Karpas-422 (cell line): ENCODE measurements around the gene ZBTB7B. TPM values are rescaled to one million over a fixed set of nuclear protein-coding genes. Genes with fewer than 3 reads are reported as not detected.

ENCODE experiments used
- DNase-seq: peaks from one replicate; pipeline ENCODE4 v3.0.0-alpha.2; 2015
- H2AFZ ChIP-seq: fragments of 200-600 bp; sonication (generic); 2 replicates; pipeline ENCODE4 v1.6.1; 2014; ENCODE audit warnings: antibody characterized with exemption, low read length, mixed read lengths
- H3K27ac ChIP-seq: fragments of 200-600 bp; sonication (generic); 2 replicates; pipeline ENCODE4 v1.5.1; 2014; ENCODE audit warnings: mild to moderate bottlenecking, low read length, moderate library complexity
- H3K27me3 ChIP-seq: fragments of 200-600 bp; sonication (generic); 2 replicates; pipeline ENCODE4 v1.6.1; 2014; ENCODE audit warnings: low read length, mixed read lengths
- H3K36me3 ChIP-seq: fragments of 200-600 bp; sonication (generic); 2 replicates; pipeline ENCODE4 v1.6.1; 2014; ENCODE audit warnings: low read length, mixed read lengths; ENCODE audit not compliant: insufficient read depth
- H3K4me1 ChIP-seq: fragments of 200-600 bp; sonication (generic); 2 replicates; pipeline ENCODE4 v1.6.1; 2014; ENCODE audit warnings: mild to moderate bottlenecking, low read length, mixed read lengths
- H3K4me2 ChIP-seq: fragments of 200-600 bp; sonication (generic); 2 replicates; pipeline ENCODE4 v1.6.1; 2014; ENCODE audit warnings: low read length, low read depth, mild to moderate bottlenecking; ENCODE audit not compliant: poor library complexity, severe bottlenecking
- H3K4me3 ChIP-seq: fragments of 200-600 bp; sonication (generic); 2 replicates; pipeline ENCODE4 v1.5.1; 2014; ENCODE audit warnings: mild to moderate bottlenecking, antibody characterized with exemption, low read length, mixed read lengths
- H3K79me2 ChIP-seq: fragments of 200-600 bp; sonication (generic); 2 replicates; pipeline ENCODE4 v1.6.1; 2014; ENCODE audit warnings: mild to moderate bottlenecking, low read length, mixed read lengths
- H3K9ac ChIP-seq: fragments of 200-600 bp; sonication (generic); 2 replicates; pipeline ENCODE4 v1.6.0; 2014; ENCODE audit warnings: low read length
- H3K9me2 ChIP-seq: fragments of 200-600 bp; sonication (generic), shearing (Covaris generic); replicated peaks from 2 replicates; pipeline ENCODE4 v1.6.0; 2014; ENCODE audit warnings: mild to moderate bottlenecking, low read length, moderate library complexity; ENCODE audit not compliant: insufficient read depth
- H3K9me3 ChIP-seq: fragments of 300-700, 200-600 bp; sonication (generic); 2 replicates; pipeline ENCODE4 v1.6.1; 2014; ENCODE audit warnings: low read length, mixed read lengths
- H4K20me1 ChIP-seq: fragments of 200-600 bp; sonication (generic); 2 replicates; pipeline ENCODE4 v1.6.1; 2014; ENCODE audit warnings: mild to moderate bottlenecking, antibody characterized with exemption, low read length, low read depth; ENCODE audit not compliant: insufficient read depth
- total RNA-seq: library from RNA; depleted of rRNA; stranded (reverse); fragments of >200 nt; shearing (Covaris generic); gene quantifications from 2 replicates; pipeline ENCODE4 v1.2.3, GENCODE V29; 2014; ENCODE audit warnings: low replicate concordance

ZBTB7B gene
- total RNA-seq, 1 experiment from 2014 or later, result 17.1 TPM

- peaks cover 34% of the 10 kb centered on the region for H3K79me2 ChIP-seq
- no peaks in the 10 kb centered on the region for H3K27me3 ChIP-seq
- no peaks in the 10 kb centered on the region for H3K9me3 ChIP-seq
- no peak overlapping the region for H3K27ac ChIP-seq
- H3K4me2 ChIP-seq, result no peak overlapping the region
- H3K36me3 ChIP-seq, result no peaks in the 10 kb centered on the region
- no peak overlapping the region for H2AFZ ChIP-seq
- H4K20me1 ChIP-seq, result no peaks in the 10 kb centered on the region
- no peak overlapping the region for H3K4me3 ChIP-seq
- H3K9me2 ChIP-seq, result no peaks in the 10 kb centered on the region
- DNase-seq, result peak; percentile 37
- no peak overlapping the region for H3K9ac ChIP-seq
- H3K4me1 ChIP-seq, result peaks cover 77% of the 10 kb centered on the region
These were observed 4.7 kb downstream of the ZBTB7B start for GRCh38 chr1:155007251-155007828.

- no peaks in the 10 kb centered on the region for H3K36me3 ChIP-seq
- no peak overlapping the region for H3K4me3 ChIP-seq
- no peak overlapping the region for H3K9ac ChIP-seq
- no peaks in the 10 kb centered on the region for H4K20me1 ChIP-seq
- H3K27me3 ChIP-seq, result no peaks in the 10 kb centered on the region
- peak; percentile 42 for DNase-seq
- H3K79me2 ChIP-seq, result peaks cover 27% of the 10 kb centered on the region
- H3K4me1 ChIP-seq, result peaks cover 87% of the 10 kb centered on the region
- H3K9me2 ChIP-seq, result no peaks in the 10 kb centered on the region
- H3K27ac ChIP-seq, result no peak overlapping the region
- H2AFZ ChIP-seq, result no peak overlapping the region
- no peak overlapping the region for H3K4me2 ChIP-seq
- no peaks in the 10 kb centered on the region for H3K9me3 ChIP-seq
These were observed 5.7 kb downstream of the ZBTB7B start for GRCh38 chr1:155008015-155008941.

GRCh38 chr1:155009221-155009711, 6.7 kb downstream of the ZBTB7B start:
- Histone ChIP-seq H2AFZ (no peak overlapping the region), H3K9me2 (no peaks in the 10 kb centered on the region), H3K4me2 (no peak overlapping the region), H3K4me1 (peaks cover 90% of the 10 kb centered on the region), H3K9me3 (no peaks in the 10 kb centered on the region), H3K27ac (no peak overlapping the region), H4K20me1 (no peaks in the 10 kb centered on the region), H3K9ac (no peak overlapping the region), H3K36me3 (no peaks in the 10 kb centered on the region), H3K79me2 (peaks cover 18% of the 10 kb centered on the region), H3K4me3 (no peak overlapping the region), H3K27me3 (no peaks in the 10 kb centered on the region)
- peak; percentile 36 for DNase-seq

- H3K9ac ChIP-seq, result no peak overlapping the region
These were observed 7.1 kb downstream of the ZBTB7B start for GRCh38 chr1:155009742-155010141.

GRCh38 chr1:155010211-155010918, 7.8 kb downstream of the ZBTB7B start:
- Histone ChIP-seq H2AFZ (no peak overlapping the region), H3K4me3 (no peak overlapping the region), H3K9me2 (no peaks in the 10 kb centered on the region), H3K79me2 (peaks cover 14% of the 10 kb centered on the region; the same call in 1 of the 2 replicates), H3K4me1 (peaks cover 79% of the 10 kb centered on the region), H3K9ac (no peak overlapping the region), H3K27ac (no peak overlapping the region), H3K27me3 (no peaks in the 10 kb centered on the region), H3K9me3 (no peaks in the 10 kb centered on the region), H3K4me2 (no peak overlapping the region), H4K20me1 (no peaks in the 10 kb centered on the region), H3K36me3 (no peaks in the 10 kb centered on the region)
- DNase-seq, result peak; percentile 39

More at GRCh38 chr1:155009742-155010141, 7.1 kb downstream of the ZBTB7B start:
- Histone ChIP-seq H3K4me1 (peaks cover 85% of the 10 kb centered on the region), H3K4me2 (no peak overlapping the region), H3K4me3 (no peak overlapping the region), H4K20me1 (no peaks in the 10 kb centered on the region), H3K9me3 (no peaks in the 10 kb centered on the region), H2AFZ (no peak overlapping the region), H3K27me3 (no peaks in the 10 kb centered on the region), H3K27ac (no peak overlapping the region), H3K9me2 (no peaks in the 10 kb centered on the region), H3K36me3 (no peaks in the 10 kb centered on the region), H3K79me2 (peaks cover 14% of the 10 kb centered on the region; the same call in 1 of the 2 replicates)
- no peak for DNase-seq

- Histone ChIP-seq H3K27me3 (no peaks in the 10 kb centered on the region), H2AFZ (no peak overlapping the region), H3K9ac (no peak overlapping the region), H3K36me3 (no peaks in the 10 kb centered on the region), H3K4me1 (peaks cover 77% of the 10 kb centered on the region), H3K4me2 (no peak overlapping the region), H4K20me1 (no peaks in the 10 kb centered on the region), H3K4me3 (no peak overlapping the region), H3K79me2 (peaks cover 12% of the 10 kb centered on the region; the same call in 1 of the 2 replicates), H3K9me3 (no peaks in the 10 kb centered on the region), H3K9me2 (no peaks in the 10 kb centered on the region), H3K27ac (no peak overlapping the region)
- peak; percentile 39 for DNase-seq
These were observed 8.4 kb downstream of the ZBTB7B start for GRCh38 chr1:155011004-155011416.

- H4K20me1 ChIP-seq, result no peaks in the 10 kb centered on the region
- no peaks in the 10 kb centered on the region for H3K9me3 ChIP-seq
- H3K9me2 ChIP-seq, result no peaks in the 10 kb centered on the region
- peaks cover 12% of the 10 kb centered on the region; the same call in 1 of the 2 replicates for H3K79me2 ChIP-seq
- H3K4me1 ChIP-seq, result peaks cover 77% of the 10 kb centered on the region
- no peaks in the 10 kb centered on the region for H3K36me3 ChIP-seq
- H3K4me2 ChIP-seq, result no peak overlapping the region
- no peaks in the 10 kb centered on the region for H3K27me3 ChIP-seq
- no peak overlapping the region for H3K9ac ChIP-seq
- no peak overlapping the region for H2AFZ ChIP-seq
- no peak overlapping the region for H3K27ac ChIP-seq
- H3K4me3 ChIP-seq, result no peak overlapping the region
- peak; percentile 34 for DNase-seq
These were observed 8.9 kb downstream of the ZBTB7B start for GRCh38 chr1:155011437-155012025.
